GM12872 (cell line): Measurements from ENCODE around the gene VBP1.

ENCODE experiments used
- TF ChIP-seq, protein P1 (sequence below): IDR thresholded peaks from 3 replicates; pipeline ENCODE4 v1.5.1; 2011; ENCODE audit warnings: low read depth, mild to moderate bottlenecking, low read length, moderate library complexity; ENCODE audit not compliant: insufficient read depth

VBP1 gene

DNA sequence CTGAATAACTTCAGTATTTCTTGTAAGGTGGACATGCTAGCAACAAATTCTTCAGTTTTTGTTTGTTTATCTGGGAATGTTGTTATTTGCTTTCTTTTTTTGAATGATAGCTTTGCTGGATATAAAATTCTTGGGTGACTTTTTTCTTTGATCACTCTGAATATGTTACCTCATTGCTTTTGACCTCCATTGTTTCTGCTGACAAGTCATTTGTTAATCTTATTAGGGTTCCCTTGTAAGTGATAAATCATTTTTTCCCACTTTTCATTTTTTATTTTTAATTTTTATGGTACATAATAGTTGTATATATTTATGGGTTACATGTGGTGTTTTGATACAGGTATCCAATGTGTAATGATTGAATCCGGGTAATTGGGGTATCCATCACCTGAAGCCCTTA, 54.7 kb downstream of the VBP1 start:
- TF ChIP-seq, protein P1, sequence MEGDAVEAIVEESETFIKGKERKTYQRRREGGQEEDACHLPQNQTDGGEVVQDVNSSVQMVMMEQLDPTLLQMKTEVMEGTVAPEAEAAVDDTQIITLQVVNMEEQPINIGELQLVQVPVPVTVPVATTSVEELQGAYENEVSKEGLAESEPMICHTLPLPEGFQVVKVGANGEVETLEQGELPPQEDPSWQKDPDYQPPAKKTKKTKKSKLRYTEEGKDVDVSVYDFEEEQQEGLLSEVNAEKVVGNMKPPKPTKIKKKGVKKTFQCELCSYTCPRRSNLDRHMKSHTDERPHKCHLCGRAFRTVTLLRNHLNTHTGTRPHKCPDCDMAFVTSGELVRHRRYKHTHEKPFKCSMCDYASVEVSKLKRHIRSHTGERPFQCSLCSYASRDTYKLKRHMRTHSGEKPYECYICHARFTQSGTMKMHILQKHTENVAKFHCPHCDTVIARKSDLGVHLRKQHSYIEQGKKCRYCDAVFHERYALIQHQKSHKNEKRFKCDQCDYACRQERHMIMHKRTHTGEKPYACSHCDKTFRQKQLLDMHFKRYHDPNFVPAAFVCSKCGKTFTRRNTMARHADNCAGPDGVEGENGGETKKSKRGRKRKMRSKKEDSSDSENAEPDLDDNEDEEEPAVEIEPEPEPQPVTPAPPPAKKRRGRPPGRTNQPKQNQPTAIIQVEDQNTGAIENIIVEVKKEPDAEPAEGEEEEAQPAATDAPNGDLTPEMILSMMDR, result no peak

DNA sequence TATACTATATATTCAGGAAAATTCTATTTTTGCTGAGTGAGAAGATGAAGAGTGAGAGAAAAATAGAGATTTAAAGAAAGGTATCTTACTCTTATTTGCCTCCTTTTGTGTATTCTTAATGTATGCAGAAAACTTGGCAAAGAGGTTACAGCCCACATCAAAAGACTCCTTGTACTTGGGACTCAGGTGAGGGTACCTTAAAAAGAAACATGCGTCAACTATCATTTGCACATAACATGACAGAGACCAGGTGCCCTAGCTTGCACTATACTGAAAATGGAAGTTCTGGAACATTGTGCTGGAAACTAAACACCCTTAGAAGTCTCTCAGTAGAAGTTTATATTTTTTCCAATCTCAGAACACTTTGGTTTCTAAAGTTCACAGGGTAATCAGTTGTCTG, 63.6 kb downstream of the VBP1 start:
- TF ChIP-seq, protein P1, result no peak
